Measurements from ENCODE around the gene OR13J1. TPM values are rescaled to one million over a fixed set of nuclear protein-coding genes. Genes with fewer than 3 reads are reported as not detected.
A peak's percentile ranks its signal among the peaks of the same experiment; 100 is the strongest.

Gene OR13J1
- polyA plus RNA-seq, 1 donor = 0.21 TPM

- H3K27ac ChIP-seq (ENCODE audit: low read length) = no peak overlapping the region
- peaks cover 3% of the 10 kb centered on the region for H3K4me1 ChIP-seq (ENCODE audit: control insufficient read depth, insufficient read depth, low read length)
- H3K27me3 ChIP-seq (ENCODE audit: control insufficient read depth, insufficient read depth, low read length) = peaks cover 11% of the 10 kb centered on the region
- no peaks in the 10 kb centered on the region for H3K9me3 ChIP-seq (ENCODE audit: control insufficient read depth, low read depth, low read length)
- peaks cover 2% of the 10 kb centered on the region for H3K36me3 ChIP-seq (ENCODE audit: control insufficient read depth, insufficient read depth, low read length)
- no peak for DNase-seq
- no CpG with 5 or more reads among the region's 16 CpGs for WGBS (ENCODE audit: insufficient coverage, low lambda C conversion rate)
- no peak overlapping the region for H3K4me3 ChIP-seq (ENCODE audit: low read length)
Measured at GRCh38 chr9:35859310-35859989, 10.8 kb downstream of the OR13J1 start.

GRCh38 chr9:35858458-35858857, 11.7 kb downstream of the OR13J1 start:
- Histone ChIP-seq H3K27ac (ENCODE audit: low read length) (no peak overlapping the region), H3K4me3 (ENCODE audit: low read length) (no peak overlapping the region), H3K9me3 (ENCODE audit: control insufficient read depth, low read depth, low read length) (no peaks in the 10 kb centered on the region), H3K4me1 (ENCODE audit: control insufficient read depth, insufficient read depth, low read length) (peaks cover 3% of the 10 kb centered on the region), H3K27me3 (ENCODE audit: control insufficient read depth, insufficient read depth, low read length) (peaks cover 9% of the 10 kb centered on the region), H3K36me3 (ENCODE audit: control insufficient read depth, insufficient read depth, low read length) (peaks cover 10% of the 10 kb centered on the region)
- WGBS (ENCODE audit: insufficient coverage, low lambda C conversion rate) = no CpG with 5 or more reads among the region's 5 CpGs
- no peak for DNase-seq

GRCh38 chr9:35856882-35857281, 13.3 kb downstream of the OR13J1 start:
- Histone ChIP-seq H3K27ac (ENCODE audit: low read length) (no peak overlapping the region), H3K36me3 (ENCODE audit: control insufficient read depth, insufficient read depth, low read length) (peaks cover 24% of the 10 kb centered on the region), H3K4me1 (ENCODE audit: control insufficient read depth, insufficient read depth, low read length) (peaks cover 3% of the 10 kb centered on the region), H3K9me3 (ENCODE audit: control insufficient read depth, low read depth, low read length) (no peaks in the 10 kb centered on the region), H3K4me3 (ENCODE audit: low read length) (no peak overlapping the region), H3K27me3 (ENCODE audit: control insufficient read depth, insufficient read depth, low read length) (peaks cover 6% of the 10 kb centered on the region)
- WGBS (ENCODE audit: insufficient coverage, low lambda C conversion rate) = no CpG with 5 or more reads among the region's 5 CpGs
- no peak for DNase-seq

GRCh38 chr9:35856206-35856605, 14.0 kb downstream of the OR13J1 start:
- no CpG with 5 or more reads among the region's 3 CpGs for WGBS (ENCODE audit: insufficient coverage, low lambda C conversion rate)
- peaks cover under 1% of the 10 kb centered on the region for H3K27me3 ChIP-seq (ENCODE audit: control insufficient read depth, insufficient read depth, low read length)

GRCh38 chr9:35854091-35854762, 16.0 kb downstream of the OR13J1 start:
- H3K4me3 ChIP-seq (ENCODE audit: low read length) = no peak overlapping the region
- WGBS (ENCODE audit: insufficient coverage, low lambda C conversion rate) = no CpG with 5 or more reads among the region's 7 CpGs
- peaks cover 33% of the 10 kb centered on the region for H3K36me3 ChIP-seq (ENCODE audit: control insufficient read depth, insufficient read depth, low read length)
- no peak overlapping the region for H3K27ac ChIP-seq (ENCODE audit: low read length)
- H3K27me3 ChIP-seq (ENCODE audit: control insufficient read depth, insufficient read depth, low read length) = no peaks in the 10 kb centered on the region
- H3K4me1 ChIP-seq (ENCODE audit: control insufficient read depth, insufficient read depth, low read length) = no peaks in the 10 kb centered on the region
- DNase-seq = no peak
- H3K9me3 ChIP-seq (ENCODE audit: control insufficient read depth, low read depth, low read length) = no peaks in the 10 kb centered on the region

More at GRCh38 chr9:35856206-35856605, 14.0 kb downstream of the OR13J1 start:
- no peak overlapping the region for H3K27ac ChIP-seq (ENCODE audit: low read length)
- peaks cover 26% of the 10 kb centered on the region for H3K36me3 ChIP-seq (ENCODE audit: control insufficient read depth, insufficient read depth, low read length)
- no peak for DNase-seq
- no peaks in the 10 kb centered on the region for H3K9me3 ChIP-seq (ENCODE audit: control insufficient read depth, low read depth, low read length)
- no peak overlapping the region for H3K4me3 ChIP-seq (ENCODE audit: low read length)
- H3K4me1 ChIP-seq (ENCODE audit: control insufficient read depth, insufficient read depth, low read length) = peaks cover 3% of the 10 kb centered on the region

- no peak overlapping the region for H3K4me3 ChIP-seq (ENCODE audit: low read length)
- H3K4me1 ChIP-seq (ENCODE audit: control insufficient read depth, insufficient read depth, low read length) = no peaks in the 10 kb centered on the region
- WGBS (ENCODE audit: insufficient coverage, low lambda C conversion rate) = no CpG with 5 or more reads among the region's 25 CpGs
- H3K27ac ChIP-seq (ENCODE audit: low read length) = no peak overlapping the region
- H3K36me3 ChIP-seq (ENCODE audit: control insufficient read depth, insufficient read depth, low read length) = peaks cover 39% of the 10 kb centered on the region
- no peak for DNase-seq
- no peaks in the 10 kb centered on the region for H3K9me3 ChIP-seq (ENCODE audit: control insufficient read depth, low read depth, low read length)
- H3K27me3 ChIP-seq (ENCODE audit: control insufficient read depth, insufficient read depth, low read length) = no peaks in the 10 kb centered on the region
Measured at GRCh38 chr9:35852876-35853865, 17.0 kb downstream of the OR13J1 start.

GRCh38 chr9:35852267-35852815, 17.9 kb downstream of the OR13J1 start:
- DNase-seq = no peak
- WGBS (ENCODE audit: insufficient coverage, low lambda C conversion rate) = 100% methylated on average over 1 of the region's 2 CpGs
- no peaks in the 10 kb centered on the region for H3K27me3 ChIP-seq (ENCODE audit: control insufficient read depth, insufficient read depth, low read length)
- H3K4me1 ChIP-seq (ENCODE audit: control insufficient read depth, insufficient read depth, low read length) = no peaks in the 10 kb centered on the region
- H3K27ac ChIP-seq (ENCODE audit: low read length) = no peak overlapping the region
- no peak overlapping the region for H3K4me3 ChIP-seq (ENCODE audit: low read length)
- no peaks in the 10 kb centered on the region for H3K9me3 ChIP-seq (ENCODE audit: control insufficient read depth, low read depth, low read length)
- peaks cover 46% of the 10 kb centered on the region for H3K36me3 ChIP-seq (ENCODE audit: control insufficient read depth, insufficient read depth, low read length)

GRCh38 chr9:35847792-35848572, 22.2 kb downstream of the OR13J1 start:
- no peak overlapping the region for H3K27ac ChIP-seq (ENCODE audit: low read length)
- H3K4me1 ChIP-seq (ENCODE audit: control insufficient read depth, insufficient read depth, low read length) = peaks cover 3% of the 10 kb centered on the region
- H3K36me3 ChIP-seq (ENCODE audit: control insufficient read depth, insufficient read depth, low read length) = peaks cover 43% of the 10 kb centered on the region

GRCh38 chr9:35845824-35846771, 24.1 kb downstream of the OR13J1 start:
- 17% methylated on average over 1 of the region's 53 CpGs for WGBS (ENCODE audit: insufficient coverage, low lambda C conversion rate)
- peak overlapping the region; percentile 16 for H3K27ac ChIP-seq (ENCODE audit: low read length)

More at GRCh38 chr9:35847792-35848572, 22.2 kb downstream of the OR13J1 start:
- no peaks in the 10 kb centered on the region for H3K9me3 ChIP-seq (ENCODE audit: control insufficient read depth, low read depth, low read length)
- DNase-seq = no peak
- no CpG with 5 or more reads among the region's 4 CpGs for WGBS (ENCODE audit: insufficient coverage, low lambda C conversion rate)
- H3K4me3 ChIP-seq (ENCODE audit: low read length) = no peak overlapping the region
- no peaks in the 10 kb centered on the region for H3K27me3 ChIP-seq (ENCODE audit: control insufficient read depth, insufficient read depth, low read length)

More at GRCh38 chr9:35845824-35846771, 24.1 kb downstream of the OR13J1 start:
- DNase-seq = no peak
- Histone ChIP-seq H3K27me3 (ENCODE audit: control insufficient read depth, insufficient read depth, low read length) (no peaks in the 10 kb centered on the region), H3K36me3 (ENCODE audit: control insufficient read depth, insufficient read depth, low read length) (peaks cover 48% of the 10 kb centered on the region), H3K4me1 (ENCODE audit: control insufficient read depth, insufficient read depth, low read length) (peaks cover 3% of the 10 kb centered on the region), H3K9me3 (ENCODE audit: control insufficient read depth, low read depth, low read length) (no peaks in the 10 kb centered on the region), H3K4me3 (ENCODE audit: low read length) (no peak overlapping the region)
